Ovary (tissue), 3 donors: ENCODE data around the gene TBXAS1.

Experiments used
- EP300 ChIP-seq: sonication (generic); formaldehyde crosslinking; IDR thresholded peaks from one replicate; pipeline ENCODE4 v1.6.1; 2017; ENCODE audit warnings: antibody characterized with exemption
- POLR2A ChIP-seq: fragments of 450-650 bp; IDR thresholded peaks from one replicate; pipeline ENCODE4 v1.6.1; 2017; ENCODE audit warnings: antibody characterized with exemption, mild to moderate bottlenecking, moderate library complexity
- TF ChIP-seq, protein P1 (sequence below), 3 donors: fragments of 450-650 bp in 2 of 3; fragments of 200-600 bp in 1 of 3; IDR thresholded peaks; one replicate each; pipeline versions ENCODE4 v1.5.1 to v1.8.0; 2016 to 2022; ENCODE audit warnings: antibody characterized with exemption in 3 of 3, mild to moderate bottlenecking in 1 of 3
- donor health status: DM: no; HTN: no; CAD: no.

DNA sequence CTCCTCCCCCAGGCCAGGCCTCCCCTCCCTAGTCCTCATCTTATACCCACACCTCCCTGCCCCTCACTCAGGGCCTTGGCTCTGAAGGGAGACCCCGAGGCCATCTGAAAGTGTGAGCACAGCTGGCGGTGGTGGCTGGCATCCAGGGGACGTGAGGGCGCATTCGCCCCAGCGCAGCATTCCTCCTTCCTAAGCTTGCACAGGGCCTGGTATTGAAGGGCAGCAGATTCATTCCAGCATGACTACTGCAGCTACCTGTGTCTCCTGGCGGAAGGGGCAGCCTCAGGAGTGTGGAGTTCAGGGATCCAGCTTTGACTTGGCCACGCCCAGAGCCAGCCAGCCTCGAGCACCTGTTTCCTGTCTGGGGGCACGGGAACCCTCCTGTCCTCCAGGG lies 161.1 kb downstream of the TBXAS1 start:
- TF ChIP-seq, protein P1, sequence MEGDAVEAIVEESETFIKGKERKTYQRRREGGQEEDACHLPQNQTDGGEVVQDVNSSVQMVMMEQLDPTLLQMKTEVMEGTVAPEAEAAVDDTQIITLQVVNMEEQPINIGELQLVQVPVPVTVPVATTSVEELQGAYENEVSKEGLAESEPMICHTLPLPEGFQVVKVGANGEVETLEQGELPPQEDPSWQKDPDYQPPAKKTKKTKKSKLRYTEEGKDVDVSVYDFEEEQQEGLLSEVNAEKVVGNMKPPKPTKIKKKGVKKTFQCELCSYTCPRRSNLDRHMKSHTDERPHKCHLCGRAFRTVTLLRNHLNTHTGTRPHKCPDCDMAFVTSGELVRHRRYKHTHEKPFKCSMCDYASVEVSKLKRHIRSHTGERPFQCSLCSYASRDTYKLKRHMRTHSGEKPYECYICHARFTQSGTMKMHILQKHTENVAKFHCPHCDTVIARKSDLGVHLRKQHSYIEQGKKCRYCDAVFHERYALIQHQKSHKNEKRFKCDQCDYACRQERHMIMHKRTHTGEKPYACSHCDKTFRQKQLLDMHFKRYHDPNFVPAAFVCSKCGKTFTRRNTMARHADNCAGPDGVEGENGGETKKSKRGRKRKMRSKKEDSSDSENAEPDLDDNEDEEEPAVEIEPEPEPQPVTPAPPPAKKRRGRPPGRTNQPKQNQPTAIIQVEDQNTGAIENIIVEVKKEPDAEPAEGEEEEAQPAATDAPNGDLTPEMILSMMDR (IDR thresholded peaks at IDR 0.05) = no peak
- TF ChIP-seq EP300 = no peak
- TF ChIP-seq POLR2A = no peak
